Sciatic nerve (tissue), 2 donors: ENCODE measurements around the gene MATCAP1. TPM values are rescaled to one million over a fixed set of nuclear protein-coding genes. Genes with fewer than 3 reads are reported as not detected.

Experiments used
- ATAC-seq: fragments of 200-7000 bp; cut with Tn5 transposase; one replicate; pipeline ENCODE4 v1.9.1; 2020; ENCODE audit warnings: mild to moderate bottlenecking, moderate library complexity
- DNase-seq: peaks from one replicate; pipeline ENCODE4 v3.0.0-alpha.2; 2020; ENCODE audit warnings: low spot score
- intact Hi-C: fragments of 100-400 bp; cut with DNase I; formaldehyde crosslinking; loops from one replicate; pipeline ENCODE4 v1.14.2; 2022
- microRNA-seq: library from miRNA; unstranded; fragments of <30 nt; microRNA quantifications from one replicate; pipeline ENCODE4 v1.2.0, GENCODE V29; 2020
- total RNA-seq: library from RNA; stranded (reverse); fragmentation: NEBNext Ultra II Directional; extraction: Animal tissue kit (Norgen Biotek cat#: 25700); gene quantifications from one replicate; pipeline ENCODE4 v1.2.1, GENCODE V29; 2021
- donor health status: DM: no; HTN: no; CAD: no.
- donor health status: DM: no; HTN: no; CAD: no.

MATCAP1 gene
- total RNA-seq, 1 donor from 2014 or later = 25.7 TPM

DNA sequence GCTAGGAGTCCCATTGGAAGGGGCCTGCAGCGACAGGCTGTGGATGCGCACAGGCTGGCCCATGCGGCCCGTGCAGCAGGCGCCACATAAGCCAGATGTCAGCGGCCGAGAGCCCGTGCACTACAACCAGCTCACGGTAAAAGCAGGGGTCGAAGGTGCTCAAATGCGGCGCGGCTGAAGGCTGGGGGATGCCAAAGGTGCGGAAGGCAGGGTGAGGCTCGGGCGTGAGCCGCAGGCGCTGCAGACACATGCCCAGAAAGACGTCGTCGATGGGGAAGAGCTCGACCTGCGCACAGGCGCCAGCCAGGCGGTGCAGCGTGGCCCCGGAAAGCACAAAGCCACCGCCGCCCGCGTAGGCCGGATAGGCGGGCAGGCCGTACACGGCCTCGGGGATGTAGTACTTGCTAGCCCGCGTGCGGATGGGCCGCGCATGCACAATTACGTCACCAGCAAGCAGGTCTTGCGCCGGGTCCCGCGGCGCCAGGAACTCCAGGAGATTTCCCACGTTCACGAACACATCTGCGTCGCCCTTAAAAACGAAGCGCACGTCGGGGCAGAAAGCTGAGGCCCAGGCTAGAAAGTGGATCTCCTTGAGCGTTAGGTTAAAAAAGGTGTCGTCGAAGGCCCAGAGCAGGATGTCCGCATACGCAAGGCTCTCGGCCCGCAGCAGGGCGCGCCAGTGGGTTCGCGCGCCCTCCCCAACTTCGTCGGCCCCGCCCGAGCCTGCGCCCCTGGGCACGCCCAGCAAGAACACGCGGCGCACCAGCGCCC is 34.3 kb downstream of the MATCAP1 start:
- intact Hi-C loops = no loop called here
- peak; percentile 60 for DNase-seq
- no peak for ATAC-seq

- intact Hi-C loops = no loop called here
- ATAC-seq (no peak), DNase-seq (peak; percentile 44)
These were observed 35.0 kb downstream of the MATCAP1 start for GRCh38 chr16:67148656-67149275.

- DNase-seq (peak; percentile 28), ATAC-seq (no peak)
- intact Hi-C loops = no loop called here
These were observed 35.5 kb downstream of the MATCAP1 start for GRCh38 chr16:67148221-67148620.

DNA sequence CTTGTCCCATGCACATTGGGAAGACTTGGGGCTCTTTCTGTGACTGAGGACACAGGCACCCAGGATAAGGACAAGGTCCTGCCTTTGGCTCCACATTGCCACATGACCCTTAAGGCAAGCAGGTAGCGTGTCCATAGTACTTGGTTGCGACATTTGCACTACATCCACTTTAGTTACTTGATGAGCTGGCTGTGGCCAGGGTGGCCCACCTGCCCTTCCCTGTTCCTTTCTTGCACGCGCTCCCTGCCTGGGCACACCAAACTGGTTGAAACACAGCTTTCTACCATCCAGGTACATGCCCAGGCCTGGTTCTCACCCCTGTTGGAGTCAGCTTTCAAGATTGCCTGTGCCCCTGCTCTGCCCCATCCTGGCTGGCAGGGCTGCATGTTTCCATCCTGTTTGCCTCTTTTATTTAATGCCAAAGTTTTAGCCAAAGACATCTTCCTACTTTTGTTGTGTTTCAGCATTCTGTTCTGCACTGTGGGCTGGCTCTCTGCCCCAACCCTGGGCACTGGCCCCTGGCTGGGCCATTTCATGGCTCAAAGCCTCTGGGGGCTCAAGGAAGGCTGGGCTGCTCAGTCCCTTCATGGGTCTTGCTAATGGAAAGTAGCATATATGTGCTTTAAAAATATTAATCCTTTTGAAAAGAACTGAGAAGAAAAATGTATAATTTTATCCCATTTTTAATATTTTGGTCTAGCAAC is 36.2 kb downstream of the MATCAP1 start:
- ATAC-seq (no peak), DNase-seq (peak; percentile 33)
- intact Hi-C loops = no loop called here

- intact Hi-C loops = no loop called here
- ATAC-seq = no peak
- peak; percentile 41 for DNase-seq
These were observed 37.0 kb downstream of the MATCAP1 start for GRCh38 chr16:67146523-67147357.

DNA sequence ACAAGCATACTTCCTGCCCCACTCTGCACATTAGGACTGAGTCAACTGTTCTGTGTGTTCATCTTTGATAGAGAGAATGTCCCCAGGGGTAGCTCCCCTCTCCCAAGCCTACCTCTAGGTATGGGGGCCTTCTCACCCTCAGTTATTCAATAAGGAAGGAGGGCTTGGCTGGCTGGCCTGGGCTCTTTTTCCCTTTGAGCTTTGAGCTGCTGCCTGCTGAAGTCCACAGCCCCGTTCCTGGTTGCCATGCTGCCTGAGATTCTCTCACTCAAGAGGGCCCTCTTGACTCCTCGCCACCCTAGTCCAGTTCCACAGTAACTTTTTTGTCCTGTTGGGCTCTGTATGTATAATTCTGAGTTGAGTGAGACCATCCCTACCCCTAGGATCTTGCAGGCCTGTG is 38.0 kb downstream of the MATCAP1 start:
- peak; percentile 14 for DNase-seq
- intact Hi-C loops = no loop called here
- ATAC-seq = no peak

- DNase-seq = no peak
- intact Hi-C loops = no loop called here
These were observed 38.8 kb downstream of the MATCAP1 start for GRCh38 chr16:67144943-67145342.

GRCh38 chr16:67142342-67142741 is 41.4 kb downstream of the MATCAP1 start:
- intact Hi-C loops = no loop called here
- DNase-seq = no peak
- no peak for ATAC-seq

More at GRCh38 chr16:67144943-67145342, 38.8 kb downstream of the MATCAP1 start:
- ATAC-seq = no peak

GRCh38 chr16:67141391-67141790 is 42.4 kb downstream of the MATCAP1 start:
- DNase-seq (no peak), ATAC-seq (no peak)
- intact Hi-C loops = no loop called here

- intact Hi-C loops = no loop called here
These were observed 46.2 kb downstream of the MATCAP1 start for GRCh38 chr16:67137605-67138004.

DNA sequence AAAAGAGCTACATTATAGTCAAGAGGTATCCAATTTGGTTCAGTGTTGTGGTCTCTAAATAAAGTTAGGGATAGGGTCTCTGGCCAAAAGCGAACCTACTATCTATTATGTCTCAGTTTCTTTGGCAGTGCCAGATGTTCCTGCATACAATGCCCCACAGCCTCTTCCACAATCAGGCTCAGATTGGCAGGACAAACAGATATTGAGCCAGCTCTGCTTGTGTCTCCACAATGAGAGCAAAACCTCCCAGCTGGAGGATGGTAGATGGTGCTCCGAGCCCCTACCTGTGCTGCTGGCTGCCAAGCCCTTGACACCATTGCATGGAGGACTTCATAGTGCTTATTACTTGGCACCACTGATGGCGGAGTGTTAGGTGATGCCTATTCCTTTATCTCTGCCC is 54.3 kb downstream of the MATCAP1 start:
- intact Hi-C loops = no loop called here
- ATAC-seq (no peak), DNase-seq (no peak)

More at GRCh38 chr16:67137605-67138004, 46.2 kb downstream of the MATCAP1 start:
- DNase-seq (no peak), ATAC-seq (no peak)

- DNase-seq (no peak), ATAC-seq (no peak)
- intact Hi-C loops = no loop called here
These were observed 54.9 kb downstream of the MATCAP1 start for GRCh38 chr16:67128887-67129286.

DNA sequence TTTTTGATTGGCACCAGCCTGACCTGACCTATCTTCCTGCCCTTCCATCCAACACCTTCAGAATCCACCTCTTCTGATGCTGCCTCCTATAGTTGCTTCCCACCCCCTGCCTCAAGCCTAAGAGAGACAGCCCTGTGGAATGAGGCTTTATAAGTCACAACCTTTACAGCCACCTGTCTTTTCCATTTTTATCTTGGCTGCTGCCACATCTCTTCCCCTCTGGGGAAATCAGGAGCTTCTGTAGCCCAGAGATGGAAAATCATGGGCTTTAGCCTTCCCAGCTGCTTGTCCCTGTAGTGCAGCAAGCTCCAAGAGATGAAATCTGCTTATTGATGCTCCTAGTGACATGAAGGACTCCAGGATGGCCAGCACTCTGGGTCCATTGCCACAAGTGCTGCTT is 55.3 kb downstream of the MATCAP1 start:
- ATAC-seq (no peak), DNase-seq (no peak)
- intact Hi-C loops = no loop called here

Small RNA genes lying within 50 kb of the gene (microRNA-seq; reads per million reads assigned to microRNA genes)
- gene MIR328 = 135 reads per million, percentile 60 among the genes with 10 or more reads in this experiment

Other genes starting within 250 kb of the MATCAP1 start
- 69.7 TPM for gene CIAO2B, start 249.6 kb downstream of the MATCAP1 start, total RNA-seq
- gene CES2, start 248.4 kb downstream of the MATCAP1 start, total RNA-seq = 27.8 TPM
- gene CES3, start 222.7 kb downstream of the MATCAP1 start, total RNA-seq = 0.71 TPM
- 13.2 TPM for gene CES4A, start 195.4 kb downstream of the MATCAP1 start, total RNA-seq
- gene CBFB, start 154.8 kb downstream of the MATCAP1 start, total RNA-seq = 60.3 TPM
- 13.2 TPM for gene PHAF1, start 74.0 kb downstream of the MATCAP1 start, total RNA-seq
- gene B3GNT9, start 33.0 kb downstream of the MATCAP1 start, total RNA-seq = 13.9 TPM
- gene TRADD, start 24.1 kb downstream of the MATCAP1 start, total RNA-seq = 11.3 TPM
- gene FBXL8, start 24.0 kb downstream of the MATCAP1 start, total RNA-seq = 10.1 TPM
- 123 TPM for gene HSF4, start 19.2 kb downstream of the MATCAP1 start, total RNA-seq
- gene NOL3, start 13.4 kb downstream of the MATCAP1 start, total RNA-seq = 37.9 TPM
- gene EXOC3L1, start 6.2 kb upstream of the MATCAP1 start, total RNA-seq = 1.3 TPM
- 45.0 TPM for gene E2F4, start 8.2 kb upstream of the MATCAP1 start, total RNA-seq
- gene ELMO3, start 15.2 kb upstream of the MATCAP1 start, total RNA-seq = 2.0 TPM
- gene TMEM208, start 43.2 kb upstream of the MATCAP1 start, total RNA-seq = 24.6 TPM
- gene FHOD1, start 63.5 kb upstream of the MATCAP1 start, total RNA-seq = 35.3 TPM
- 1.2 TPM for gene SLC9A5, start 65.0 kb upstream of the MATCAP1 start, total RNA-seq
- gene PLEKHG4, start 95.6 kb upstream of the MATCAP1 start, total RNA-seq = 15.0 TPM
- gene KCTD19, start 142.8 kb upstream of the MATCAP1 start, total RNA-seq = 0.53 TPM
- 1.5 TPM for gene LRRC36, start 142.9 kb upstream of the MATCAP1 start, total RNA-seq
- gene TPPP3, start 209.5 kb upstream of the MATCAP1 start, total RNA-seq = 12.5 TPM
- gene ZDHHC1, start 232.5 kb upstream of the MATCAP1 start, total RNA-seq = 16.3 TPM
- gene HSD11B2, start 247.2 kb upstream of the MATCAP1 start, total RNA-seq = 0.53 TPM